Activated CD4-positive, alpha-beta T cell treated with anti-CD3 and anti-CD28 coated beads, Interleukin-2, amount 10 ng/mL, durations not matched to agents 7 days and 5 days (primary cell): Measurements from ENCODE around the gene KRT6C. TPM values are rescaled to one million over a fixed set of nuclear protein-coding genes. Genes with fewer than 3 reads are reported as not detected.

Experiments
- CTCF ChIA-PET: fragments of 350-600 bp; sonication (Branson Sonifier 250); formaldehyde crosslinking; loops from one replicate; lab custom pipeline; 2021; ENCODE audit warnings: antibody characterized with exemption; lab: Charles Lee
- POLR2A ChIA-PET: fragments of 350-600 bp; sonication (Branson Sonifier 250); formaldehyde crosslinking; loops from one replicate; lab custom pipeline; 2021; ENCODE audit warnings: antibody characterized with exemption; lab: Charles Lee
- DNase-seq: peaks from one replicate; pipeline ENCODE4 v3.0.0-alpha.2; 2020
- H3K27ac Mint-ChIP-seq: one replicate; pipeline ENCODE4 v1.8.0; 2021; ENCODE audit warnings: mild to moderate bottlenecking, moderate library complexity, mixed read lengths
- H3K27me3 Mint-ChIP-seq: one replicate; pipeline ENCODE4 v1.8.0; 2021; ENCODE audit warnings: mixed read lengths
- H3K36me3 Mint-ChIP-seq: one replicate; pipeline ENCODE4 v1.8.0; 2021; ENCODE audit warnings: low read depth, mixed read lengths
- H3K4me1 Mint-ChIP-seq: one replicate; pipeline ENCODE4 v1.8.0; 2021; ENCODE audit warnings: mixed read lengths
- H3K4me3 Mint-ChIP-seq: one replicate; pipeline ENCODE4 v1.8.0; 2021; ENCODE audit warnings: mild to moderate bottlenecking, moderate library complexity, mixed read lengths
- H3K9me3 Mint-ChIP-seq: one replicate; pipeline ENCODE4 v1.8.0; 2021; ENCODE audit warnings: mixed read lengths
- total RNA-seq, 2 experiments: library from RNA; stranded (reverse); gene quantifications; one replicate each; pipeline ENCODE4 v1.2.3, GENCODE V29; 2021

Gene KRT6C
- total RNA-seq, 2 experiments from 2014 or later: not detected

DNA sequence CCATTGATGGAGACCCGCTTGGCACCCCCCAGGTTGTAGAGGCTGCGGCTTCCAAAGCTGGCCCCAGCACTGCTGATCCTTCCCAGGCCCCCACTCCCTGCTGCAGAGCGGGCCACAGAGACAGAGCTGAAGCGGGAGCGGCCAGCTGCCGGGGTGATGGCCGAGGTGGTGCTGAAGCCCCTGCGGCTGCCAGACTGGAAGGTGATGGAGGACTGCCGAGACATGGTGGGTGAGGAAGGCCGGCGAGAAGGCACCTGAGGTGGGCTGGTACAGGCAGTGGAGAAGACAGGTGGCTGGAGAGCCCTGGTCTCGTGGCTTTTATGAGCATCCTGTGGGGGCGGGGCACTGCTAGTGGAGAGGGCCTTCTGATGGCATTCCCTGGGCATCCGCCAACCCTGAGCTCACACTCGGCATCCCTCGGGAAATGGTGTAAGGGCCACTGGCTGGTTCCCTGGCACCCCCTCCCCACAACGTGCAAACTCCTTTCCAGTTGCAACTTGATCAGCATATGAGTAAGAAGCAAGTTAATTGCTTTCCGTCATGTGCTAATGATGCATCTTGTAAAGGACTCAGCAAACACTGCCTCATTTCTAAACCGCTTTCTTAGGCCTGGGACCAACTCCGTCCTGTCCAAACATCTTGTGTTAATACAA lies 39.4 kb downstream of the KRT6C start, which contains the start of gene KRT75:
Gene KRT75, minus strand, starts transcription at position 291 of the 653 bp plus-strand sequence. Its CDS starts 67 bp downstream, at position 224.
- no peaks in the 10 kb centered on the region for H3K4me1 Mint-ChIP-seq
- DNase-seq: no peak
- CTCF ChIA-PET: interaction anchor here (0.6 kb wide), 1 partner anchor 87 kb away, joined by 3 read pairs; no protein-coding TSS in a partner anchor
- no peaks in the 10 kb centered on the region for H3K9me3 Mint-ChIP-seq
- peaks cover 13% of the 10 kb centered on the region for H3K27me3 Mint-ChIP-seq
- H3K4me3 Mint-ChIP-seq: no peak within 1 kb of the TSS
- POLR2A ChIA-PET: no interaction called here
- H3K36me3 Mint-ChIP-seq: no peaks in the 10 kb centered on the region
- no peak within 1 kb of the TSS for H3K27ac Mint-ChIP-seq

DNA sequence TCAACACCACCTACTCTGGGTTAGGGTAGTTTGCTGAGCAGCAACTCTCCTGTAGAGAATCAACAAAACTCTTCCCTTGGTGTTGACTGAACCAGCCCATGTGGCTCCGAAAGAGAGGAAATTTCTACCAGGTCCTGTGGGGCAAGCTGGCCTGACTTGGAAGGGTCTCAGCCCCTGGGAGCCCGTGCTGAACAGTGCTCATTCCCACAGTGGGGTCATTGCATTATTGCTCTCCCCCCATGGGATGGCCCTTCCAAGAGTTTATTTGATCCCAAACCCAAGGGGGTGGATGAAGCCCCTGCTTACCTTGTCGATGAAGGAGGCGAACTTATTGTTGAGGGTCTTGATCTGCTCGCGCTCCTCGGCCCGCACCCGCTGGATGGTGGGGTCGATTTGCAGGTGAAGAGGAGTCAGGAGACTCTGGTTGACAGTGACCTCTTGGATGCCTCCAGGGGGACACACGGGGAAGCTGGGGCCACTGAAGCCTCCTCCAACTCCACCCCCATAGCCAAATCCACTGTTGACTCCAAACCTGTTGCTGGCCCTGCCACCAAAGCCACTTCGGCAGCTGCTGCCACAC lies 40.0 kb downstream of the KRT6C start:
- POLR2A ChIA-PET: no interaction called here
- no peaks in the 10 kb centered on the region for H3K4me1 Mint-ChIP-seq
- no peak overlapping the region for H3K4me3 Mint-ChIP-seq
- CTCF ChIA-PET: no interaction called here
- no peaks in the 10 kb centered on the region for H3K36me3 Mint-ChIP-seq
- no peak for DNase-seq
- no peak overlapping the region for H3K27ac Mint-ChIP-seq
- H3K9me3 Mint-ChIP-seq: no peaks in the 10 kb centered on the region
- peaks cover 18% of the 10 kb centered on the region for H3K27me3 Mint-ChIP-seq

DNA sequence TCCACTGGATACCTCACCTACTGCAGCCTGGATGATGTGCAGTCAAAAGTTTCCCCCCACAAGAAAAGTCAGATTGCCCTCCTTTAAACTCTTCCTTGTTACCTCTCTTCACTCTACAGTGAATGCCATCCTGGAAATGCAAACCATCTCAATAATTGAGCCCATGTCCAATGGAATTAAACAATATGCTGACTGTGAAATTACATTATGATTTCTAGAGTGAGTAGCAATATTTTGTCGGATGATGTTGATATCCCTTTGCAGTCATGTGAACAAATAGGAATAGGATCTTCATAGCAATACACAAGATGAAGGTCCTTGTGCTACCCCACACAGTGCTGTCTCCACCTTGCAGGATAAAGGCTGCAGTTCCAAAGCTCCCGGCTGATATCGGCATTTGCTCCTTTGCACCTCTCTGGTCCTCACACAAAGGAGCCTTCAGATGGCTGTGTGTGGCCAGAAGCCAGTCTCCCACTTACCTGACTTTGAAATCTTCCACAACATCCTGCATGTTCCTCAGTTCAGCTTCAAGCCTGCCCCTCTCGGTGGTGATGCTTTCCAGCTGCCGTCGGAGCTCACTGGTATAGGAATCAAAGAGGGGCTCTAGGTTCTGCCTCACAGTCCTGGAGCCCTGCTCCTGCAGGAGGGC lies 40.9 kb downstream of the KRT6C start:
- Mint-ChIP-seq H3K4me3 (no peak overlapping the region), H3K4me1 (no peaks in the 10 kb centered on the region), H3K27me3 (peaks cover 18% of the 10 kb centered on the region), H3K36me3 (no peaks in the 10 kb centered on the region), H3K27ac (no peak overlapping the region), H3K9me3 (no peaks in the 10 kb centered on the region)
- ChIA-PET POLR2A (no interaction called here), CTCF (no interaction called here)
- no peak for DNase-seq

DNA sequence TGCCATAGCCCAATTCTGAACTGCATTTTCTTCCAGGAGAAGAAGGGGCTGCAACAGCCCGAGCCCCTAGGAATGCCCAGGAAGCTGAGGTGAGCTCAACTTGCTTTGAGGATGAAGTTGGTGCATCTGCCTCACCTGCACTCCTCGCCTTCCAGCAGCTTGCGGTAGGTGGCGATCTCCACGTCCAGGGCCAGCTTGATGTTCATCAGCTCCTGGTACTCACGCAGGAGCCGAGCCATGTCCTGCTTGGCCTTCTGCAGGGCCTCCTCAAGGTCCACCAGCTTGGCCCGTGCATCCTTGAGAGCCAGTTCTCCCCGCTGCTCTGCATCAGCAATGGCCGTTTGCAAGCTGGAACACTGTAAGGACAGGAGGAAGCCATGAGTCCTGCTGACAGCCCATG lies 45.5 kb downstream of the KRT6C start:
- ChIA-PET POLR2A (no interaction called here), CTCF (no interaction called here)
- H3K36me3 Mint-ChIP-seq: no peaks in the 10 kb centered on the region
- H3K4me3 Mint-ChIP-seq: no peak overlapping the region
- H3K4me1 Mint-ChIP-seq: no peaks in the 10 kb centered on the region
- H3K9me3 Mint-ChIP-seq: no peaks in the 10 kb centered on the region
- no peak overlapping the region for H3K27ac Mint-ChIP-seq
- no peak for DNase-seq
- peaks cover 19% of the 10 kb centered on the region for H3K27me3 Mint-ChIP-seq

DNA sequence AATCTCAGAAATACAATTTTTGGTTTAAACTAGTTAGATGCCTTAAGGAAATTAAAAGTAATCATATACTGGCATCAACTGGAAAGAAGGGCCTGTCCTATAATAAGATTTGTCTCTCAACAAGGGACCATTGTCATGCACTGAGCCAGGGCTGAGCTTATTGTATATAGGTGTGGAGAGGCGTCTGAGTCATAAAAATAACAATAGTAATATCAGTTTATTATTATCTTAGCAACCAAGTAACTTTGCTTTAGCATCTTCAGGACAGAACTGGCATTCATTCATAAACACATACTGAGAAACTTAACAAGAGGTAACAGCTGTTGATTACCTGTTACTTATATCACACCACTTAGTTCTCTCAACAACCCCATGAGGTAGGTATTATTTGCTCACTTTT lies 46.5 kb downstream of the KRT6C start:
- Mint-ChIP-seq H3K4me1 (no peaks in the 10 kb centered on the region), H3K27me3 (peaks cover 19% of the 10 kb centered on the region), H3K36me3 (no peaks in the 10 kb centered on the region), H3K27ac (no peak overlapping the region), H3K4me3 (no peak overlapping the region), H3K9me3 (no peaks in the 10 kb centered on the region)
- ChIA-PET POLR2A (interaction anchor here (0.7 kb wide), 1 partner anchor 205 kb away, joined by 3 read pairs; no protein-coding TSS in a partner anchor), CTCF (no interaction called here)
- DNase-seq: no peak

DNA sequence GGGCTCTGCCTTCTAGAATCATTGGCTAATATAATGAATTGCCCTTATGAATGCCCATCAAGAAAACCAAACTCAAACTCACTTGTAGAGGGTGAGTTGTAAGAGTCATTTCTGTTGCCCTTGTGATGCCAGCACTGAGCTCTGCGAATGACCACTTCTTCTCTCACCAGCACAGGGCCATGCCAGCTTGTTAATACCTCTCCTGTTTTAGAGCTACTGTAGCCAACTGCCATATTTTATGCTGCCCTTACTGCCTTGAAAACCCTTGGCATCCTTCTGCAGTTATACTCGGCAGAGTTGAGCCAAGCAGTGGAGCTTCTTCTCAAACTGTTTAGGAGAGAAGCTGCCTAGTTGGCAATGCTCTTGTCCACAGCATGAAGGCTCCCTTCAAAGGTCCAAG lies 47.6 kb downstream of the KRT6C start:
- peaks cover 17% of the 10 kb centered on the region for H3K27me3 Mint-ChIP-seq
- H3K36me3 Mint-ChIP-seq: no peaks in the 10 kb centered on the region
- DNase-seq: no peak
- POLR2A ChIA-PET: no interaction called here
- H3K4me1 Mint-ChIP-seq: no peaks in the 10 kb centered on the region
- CTCF ChIA-PET: no interaction called here
- H3K4me3 Mint-ChIP-seq: no peak overlapping the region
- H3K27ac Mint-ChIP-seq: no peak overlapping the region
- H3K9me3 Mint-ChIP-seq: no peaks in the 10 kb centered on the region

DNA sequence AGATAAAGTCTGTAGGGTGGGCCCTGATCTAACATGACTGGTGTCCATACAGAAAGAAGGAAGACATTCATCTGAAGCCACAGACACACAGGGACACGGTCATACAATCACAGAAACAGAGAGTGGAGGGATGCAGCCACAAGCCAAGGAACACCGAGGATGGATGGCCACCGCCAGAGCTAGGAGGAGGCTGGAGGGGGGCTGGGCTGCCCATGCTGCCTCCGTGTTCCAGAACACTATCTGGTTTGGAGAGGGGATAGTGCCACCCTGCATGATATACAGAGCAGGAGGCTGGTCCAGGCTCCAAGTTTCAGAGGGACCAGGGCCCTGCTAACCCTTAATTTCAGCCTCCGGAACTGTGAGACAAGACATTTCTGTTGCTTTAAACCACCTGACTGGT lies 48.1 kb downstream of the KRT6C start:
- ChIA-PET POLR2A (no interaction called here), CTCF (no interaction called here)
- Mint-ChIP-seq H3K27ac (no peak overlapping the region), H3K27me3 (peaks cover 18% of the 10 kb centered on the region), H3K9me3 (no peaks in the 10 kb centered on the region), H3K4me3 (no peak overlapping the region), H3K4me1 (no peaks in the 10 kb centered on the region), H3K36me3 (no peaks in the 10 kb centered on the region)
- DNase-seq: no peak

DNA sequence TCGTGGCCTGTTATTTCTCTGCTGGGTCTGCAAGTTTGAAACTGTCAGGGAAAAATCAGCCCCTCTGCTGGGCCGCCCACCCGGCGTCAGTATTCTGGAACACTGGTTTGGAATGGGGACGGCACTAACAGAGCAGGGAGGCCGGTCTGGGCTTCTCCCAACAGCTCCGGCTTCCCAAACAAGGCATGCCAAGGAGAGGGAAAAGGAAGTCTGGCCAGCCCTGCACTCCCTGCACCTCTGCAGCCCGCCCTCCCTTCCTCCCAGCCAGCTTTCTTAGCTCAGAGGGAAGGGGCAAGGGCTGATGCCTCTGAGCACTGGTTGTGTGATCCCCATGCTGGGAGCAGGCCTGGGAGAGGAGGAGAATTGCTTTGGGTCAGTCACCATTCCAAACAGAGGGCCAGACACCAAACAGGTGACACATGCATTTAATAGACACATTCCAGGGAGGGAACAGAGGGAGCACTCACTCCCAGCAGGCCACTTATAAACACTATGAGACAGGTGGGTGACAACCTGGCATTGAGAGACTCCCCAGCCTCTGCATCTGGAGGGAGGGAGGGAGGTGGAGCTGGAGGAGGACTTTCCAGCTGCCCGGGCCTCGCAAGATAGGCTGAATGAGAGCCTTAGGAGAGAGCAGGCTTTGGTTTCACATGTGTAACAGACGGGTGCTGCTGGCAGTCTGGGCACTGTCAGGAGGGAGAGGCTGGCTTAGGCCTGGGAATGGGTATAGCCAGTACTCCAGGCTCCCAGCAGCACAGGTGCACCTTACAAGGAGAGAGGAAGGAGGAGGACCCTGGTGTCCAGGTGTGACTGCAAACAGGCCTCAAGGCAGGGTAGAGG lies 49.7 kb downstream of the KRT6C start:
- no peak overlapping the region for H3K27ac Mint-ChIP-seq

DNA sequence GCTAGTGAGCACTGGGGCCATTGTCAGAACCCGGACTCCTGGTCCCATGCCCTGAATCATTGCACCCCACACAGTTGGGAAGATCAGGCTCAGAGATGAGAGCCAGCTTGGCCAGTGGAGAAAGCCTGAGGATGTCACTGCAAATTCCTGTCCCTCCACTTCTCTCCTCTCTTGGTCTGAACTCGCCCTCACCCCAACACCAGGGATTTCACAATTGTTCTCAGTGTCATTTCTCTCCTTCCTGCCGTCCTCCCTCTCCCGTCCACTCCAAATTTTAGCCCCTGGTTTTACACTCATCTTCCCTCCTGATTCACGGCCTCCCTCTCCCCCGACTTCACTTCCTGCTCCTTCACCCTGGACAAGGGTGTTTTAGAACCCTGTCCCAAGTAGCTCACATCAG lies 50.6 kb downstream of the KRT6C start:
- Mint-ChIP-seq H3K27me3 (peaks cover 8% of the 10 kb centered on the region), H3K4me1 (no peaks in the 10 kb centered on the region), H3K9me3 (no peaks in the 10 kb centered on the region), H3K27ac (no peak overlapping the region), H3K4me3 (no peak overlapping the region), H3K36me3 (no peaks in the 10 kb centered on the region)
- no peak for DNase-seq
- CTCF ChIA-PET: no interaction called here
- POLR2A ChIA-PET: no interaction called here

More for the DNA sequence above, 49.7 kb downstream of the KRT6C start:
- no peaks in the 10 kb centered on the region for H3K4me1 Mint-ChIP-seq
- no peaks in the 10 kb centered on the region for H3K36me3 Mint-ChIP-seq
- ChIA-PET CTCF (no interaction called here), POLR2A (no interaction called here)
- H3K27me3 Mint-ChIP-seq: peaks cover 9% of the 10 kb centered on the region
- H3K9me3 Mint-ChIP-seq: no peaks in the 10 kb centered on the region
- no peak for DNase-seq
- no peak overlapping the region for H3K4me3 Mint-ChIP-seq

DNA sequence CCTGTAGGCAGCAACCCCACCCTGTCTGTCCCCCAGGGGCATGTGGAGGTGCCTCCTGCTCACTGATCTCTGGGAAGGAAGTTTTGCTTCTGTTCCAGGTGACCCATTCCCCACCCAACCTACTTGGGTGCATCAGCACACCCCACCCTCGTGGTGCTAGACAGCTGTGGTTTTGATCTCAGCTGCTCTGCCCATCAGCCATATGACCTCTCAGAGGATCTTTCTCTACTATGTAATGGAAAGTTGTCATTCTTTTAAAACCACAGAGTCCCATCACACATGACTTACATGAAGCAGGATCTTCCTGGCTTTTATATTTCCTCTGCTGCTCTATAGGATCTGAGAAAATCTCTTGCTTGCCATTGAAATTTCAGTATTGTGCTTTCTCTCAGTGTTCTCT lies 53.9 kb downstream of the KRT6C start:
- no peaks in the 10 kb centered on the region for H3K4me1 Mint-ChIP-seq

DNA sequence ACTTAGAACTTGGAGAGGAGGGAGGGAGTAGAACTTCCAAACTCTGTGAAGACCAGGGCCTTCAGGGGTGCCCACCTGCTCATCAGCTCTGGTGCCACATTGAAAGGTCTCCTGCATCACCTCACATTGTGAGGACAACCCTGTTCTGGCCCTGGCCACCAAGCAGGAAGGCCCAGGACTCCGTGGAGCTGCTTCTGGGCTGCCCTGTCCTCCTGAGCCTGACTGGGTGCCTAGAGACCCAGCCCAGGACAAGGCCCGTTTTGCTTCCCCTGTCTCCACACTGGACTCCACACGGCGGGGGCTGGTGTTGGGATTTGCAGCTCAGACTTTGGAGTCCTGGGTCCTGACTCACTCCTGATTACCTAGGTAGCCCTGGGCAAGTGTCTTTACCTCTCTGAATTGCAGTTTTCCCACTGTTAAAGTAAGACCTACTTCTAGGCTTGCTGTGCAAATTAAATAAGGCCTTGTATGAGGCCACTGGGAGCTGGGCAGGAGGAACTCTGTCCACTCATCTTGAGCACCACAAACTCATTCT lies 55.0 kb downstream of the KRT6C start:
- Mint-ChIP-seq H3K27ac (no peak overlapping the region), H3K9me3 (no peaks in the 10 kb centered on the region), H3K36me3 (no peaks in the 10 kb centered on the region), H3K4me1 (no peaks in the 10 kb centered on the region), H3K4me3 (no peak overlapping the region), H3K27me3 (peaks cover 3% of the 10 kb centered on the region)
- CTCF ChIA-PET: no interaction called here
- POLR2A ChIA-PET: no interaction called here
- DNase-seq: no peak

More for the DNA sequence above, 53.9 kb downstream of the KRT6C start:
- H3K36me3 Mint-ChIP-seq: no peaks in the 10 kb centered on the region
- H3K9me3 Mint-ChIP-seq: no peaks in the 10 kb centered on the region
- H3K27me3 Mint-ChIP-seq: peaks cover 3% of the 10 kb centered on the region
- ChIA-PET POLR2A (no interaction called here), CTCF (no interaction called here)
- no peak for DNase-seq
- no peak overlapping the region for H3K27ac Mint-ChIP-seq
- H3K4me3 Mint-ChIP-seq: no peak overlapping the region
